Adrenal gland (tissue), 12 donors: ENCODE measurements around the gene ASH1L. TPM values are rescaled to one million over a fixed set of nuclear protein-coding genes. Genes with fewer than 3 reads are reported as not detected.

Experiments
- DNase-seq, 7 donors: peaks; one replicate each; pipeline ENCODE4 v3.0.0-alpha.2; 2019 to 2020
- H3K27ac ChIP-seq, 5 donors: fragments of 200-600 bp; sonication (generic) in 4 of 5; 1 replicate in 3 of 5; 2 replicates in 2 of 5; pipeline versions ENCODE4 v1.5.1 to v1.8.0; 2016 to 2020; ENCODE audit warnings: mild to moderate bottlenecking in 1 of 5
- H3K27me3 ChIP-seq: fragments of 200-600 bp; 2 replicates; pipeline ENCODE4 v1.8.0; 2021
- H3K36me3 ChIP-seq, 2 donors: fragments of 200-600 bp; replicated peaks in 1 of 2; 1 replicate in 1 of 2; 2 replicates in 1 of 2; pipeline versions ENCODE4 v1.5.1 to v1.8.0; 2018 to 2022
- H3K4me1 ChIP-seq, 2 donors: fragments of 200-600 bp; replicated peaks in 1 of 2; 1 replicate in 1 of 2; 2 replicates in 1 of 2; pipeline versions ENCODE4 v1.5.1 to v1.8.0; 2018 to 2021
- H3K4me3 ChIP-seq, 4 donors: fragments of 200-600 bp; sonication (generic) in 3 of 4; one replicate each; pipeline ENCODE4 v1.5.1; 2016 to 2018
- H3K9me3 ChIP-seq, 3 donors: fragments of 200-600 bp; sonication (generic) in 1 of 3; replicated peaks in 1 of 3; 1 replicate in 2 of 3; 2 replicates in 1 of 3; pipeline versions ENCODE4 v1.5.1 to v1.8.0; 2016 to 2021
- CTCF ChIP-seq, 6 experiments: fragments of 450-650 bp in 4 of 6; fragments of 200-600 bp in 2 of 6; sonication (generic) in 1 of 6; IDR thresholded peaks; 1 replicate in 5 of 6; 2 replicates in 1 of 6; pipeline versions ENCODE4 v1.5.1 to v1.8.0; 2016 to 2021; ENCODE audit warnings: antibody characterized with exemption in 6 of 6, mild to moderate bottlenecking in 2 of 6, moderate library complexity in 1 of 6
- POLR2A ChIP-seq, 2 donors: fragments of 450-650 bp; IDR thresholded peaks; one replicate each; pipeline ENCODE4 v1.6.1; 2017; ENCODE audit warnings: antibody characterized with exemption in 2 of 2, mild to moderate bottlenecking in 2 of 2, moderate library complexity in 1 of 2
- WGBS, 4 donors: extraction: QIAGEN DNeasy Blood & Tissue Kit in 2 of 4; methylation state at CpG; one replicate each; pipeline versions ENCODE4 v1.1.5 to v1.1.7; 2013 to 2017; 5-methylcytosine and 5-hydroxymethylcytosine counted together
- intact Hi-C, 2 donors: fragments of 100-400 bp; cut with DNase I; formaldehyde crosslinking; loops; one replicate each; pipeline versions ENCODE4 v1.14.1 to v1.15.0; 2022 to 2023
- polyA plus RNA-seq, 3 donors: library from polyadenylated mRNA; stranded (reverse); fragments of 200-250 nt in 2 of 3; fragments of 350-450 nt in 1 of 3; fragmentation: Illumina TruSeq in 1 of 3; extraction: RNeasy Lipid Tissue Mini Kit (QIAGEN cat#74804) in 1 of 3; gene quantifications; one replicate each; pipeline ENCODE4 v1.2.3, GENCODE V29; 2013 to 2014
- total RNA-seq, 9 donors: library from RNA; depleted of rRNA in 4 of 9; stranded (reverse); fragments of >200 nt in 4 of 9; fragments of 120-200 nt in 1 of 9; fragmentation: NEBNext Ultra II Directional in 1 of 9; extraction: Animal tissue kit (Norgen Biotek cat#: 25700) in 1 of 9; gene quantifications; one replicate each; pipeline versions ENCODE4 v1.1.0 to v1.2.4, GENCODE V29; 2013 to 2023
- donor health status: healthy with polysubstance abuse.
- donor health status: Bipolar disorder and iron deficiency.
- donor health status: DM: yes; HTN: yes; CAD: no.
- donor health status: DM: no; HTN: no; CAD: no.
- donor health status: DM: no; HTN: no; CAD: no.
- donor health status: DM: yes; HTN: yes; CAD: no.

Gene ASH1L
- total and polyA plus RNA-seq, 12 donors = 3.7 to 59.3 (median 41.8) TPM

- 95 to 97% (median 95%) methylated on average over 2 of the region's 2 CpGs for WGBS, 4 donors
- Histone ChIP-seq H3K27ac (no peak overlapping the region), H3K4me1 (peaks cover 9 to 13% of the 10 kb centered on the region in 2 donors), H3K36me3 (peaks cover 0 to 5% of the 10 kb centered on the region in 2 donors), H3K9me3 (no peaks in the 10 kb centered on the region), H3K27me3 (no peaks in the 10 kb centered on the region), H3K4me3 (no peak overlapping the region)
- DNase-seq = no peak
- TF ChIP-seq CTCF (IDR thresholded peaks at IDR 0.05) = no peak
- TF ChIP-seq POLR2A (IDR thresholded peaks at IDR 0.05) = no peak
- intact Hi-C loops = no loop called here
These were observed 105.3 kb downstream of the ASH1L start for GRCh38 chr1:155457266-155457665.

GRCh38 chr1:155455588-155456195 is 106.9 kb downstream of the ASH1L start:
- H3K9me3 ChIP-seq = no peaks in the 10 kb centered on the region
- no peak for TF ChIP-seq CTCF (IDR thresholded peaks at IDR 0.05)
- no peak for TF ChIP-seq POLR2A (IDR thresholded peaks at IDR 0.05)
- no peaks in the 10 kb centered on the region for H3K27me3 ChIP-seq
- peaks cover 9 to 13% of the 10 kb centered on the region in 2 donors for H3K4me1 ChIP-seq
- no peak for DNase-seq
- intact Hi-C loops = no loop called here
- no peak overlapping the region for H3K27ac ChIP-seq
- peaks cover 0 to 10% of the 10 kb centered on the region in 2 donors for H3K36me3 ChIP-seq
- H3K4me3 ChIP-seq = no peak overlapping the region
- WGBS, 4 donors = 48 to 54% (median 51%) methylated on average over 1 of the region's 1 CpG

GRCh38 chr1:155454096-155454495 is 108.5 kb downstream of the ASH1L start:
- WGBS, 4 donors = 80 to 100% (median 80%) methylated on average over 1 of the region's 1 CpG
- Histone ChIP-seq H3K36me3 (peaks cover 0 to 7% of the 10 kb centered on the region in 2 donors), H3K9me3 (no peaks in the 10 kb centered on the region)

GRCh38 chr1:155453141-155453540 is 109.5 kb downstream of the ASH1L start:
- intact Hi-C loops = no loop called here
- H3K9me3 ChIP-seq = no peaks in the 10 kb centered on the region
- peaks cover 0 to 5% of the 10 kb centered on the region in 2 donors for H3K36me3 ChIP-seq
- WGBS, 4 donors = 93 to 97% (median 95%) methylated on average over 7 of the region's 7 CpGs
- H3K27me3 ChIP-seq = no peaks in the 10 kb centered on the region
- TF ChIP-seq POLR2A (IDR thresholded peaks at IDR 0.05) (no peak), CTCF (IDR thresholded peaks at IDR 0.05) (no peak)
- DNase-seq = no peak
- peaks cover 9 to 13% of the 10 kb centered on the region in 2 donors for H3K4me1 ChIP-seq
- no peak overlapping the region for H3K27ac ChIP-seq
- H3K4me3 ChIP-seq = no peak overlapping the region

More at GRCh38 chr1:155454096-155454495, 108.5 kb downstream of the ASH1L start:
- no peak overlapping the region for H3K4me3 ChIP-seq
- TF ChIP-seq POLR2A (IDR thresholded peaks at IDR 0.05) = no peak
- no peak for TF ChIP-seq CTCF (IDR thresholded peaks at IDR 0.05)
- peaks cover 9 to 13% of the 10 kb centered on the region in 2 donors for H3K4me1 ChIP-seq
- H3K27me3 ChIP-seq = no peaks in the 10 kb centered on the region
- intact Hi-C loops = no loop called here
- no peak for DNase-seq
- H3K27ac ChIP-seq = no peak overlapping the region
